Ovary (tissue), 10 donors: ENCODE measurements around the gene ZNF556. TPM values are rescaled to one million over a fixed set of nuclear protein-coding genes. Genes with fewer than 3 reads are reported as not detected.
A peak's percentile ranks its signal among the peaks of the same experiment; 100 is the strongest.

Experiments used
- DNase-seq, 5 donors: peaks; one replicate each; pipeline ENCODE4 v3.0.0-alpha.2; 2019 to 2020
- H3K27ac ChIP-seq, 2 donors: fragments of 200-600 bp; one replicate each; pipeline versions ENCODE4 v1.5.1 to v1.8.0; 2019 to 2022
- H3K27me3 ChIP-seq: fragments of 200-600 bp; one replicate; pipeline ENCODE4 v1.8.0; 2022
- H3K36me3 ChIP-seq: fragments of 200-600 bp; sonication (generic); one replicate; pipeline ENCODE4 v1.5.1; 2019
- H3K4me1 ChIP-seq: one replicate; pipeline ENCODE4 v1.8.1; 2013; ENCODE audit warnings: mild to moderate bottlenecking, moderate library complexity; ENCODE audit not compliant: insufficient read depth
- H3K4me3 ChIP-seq: fragments of 200-600 bp; sonication (generic); one replicate; pipeline ENCODE4 v1.5.1; 2017
- H3K9me3 ChIP-seq, 2 donors: fragments of 200-600 bp in 1 of 2; sonication (generic) in 1 of 2; one replicate each; pipeline versions ENCODE4 v1.5.1 to v1.8.1; 2013 to 2019; ENCODE audit warnings: mild to moderate bottlenecking in 1 of 2, moderate library complexity in 1 of 2
- CTCF ChIP-seq, 3 donors: fragments of 450-650 bp in 2 of 3; fragments of 200-600 bp in 1 of 3; IDR thresholded peaks; one replicate each; pipeline versions ENCODE4 v1.5.1 to v1.8.0; 2016 to 2022; ENCODE audit warnings: antibody characterized with exemption in 3 of 3, mild to moderate bottlenecking in 1 of 3
- EP300 ChIP-seq: sonication (generic); formaldehyde crosslinking; IDR thresholded peaks from one replicate; pipeline ENCODE4 v1.6.1; 2017; ENCODE audit warnings: antibody characterized with exemption
- POLR2A ChIP-seq: fragments of 450-650 bp; IDR thresholded peaks from one replicate; pipeline ENCODE4 v1.6.1; 2017; ENCODE audit warnings: antibody characterized with exemption, mild to moderate bottlenecking, moderate library complexity
- WGBS, 3 donors: extraction: QIAGEN DNeasy Blood & Tissue Kit in 1 of 3; methylation state at CpG; one replicate each; pipeline versions ENCODE4 v1.1.5 to v1.1.7; 2013 to 2017; 5-methylcytosine and 5-hydroxymethylcytosine counted together
- intact Hi-C, 4 donors: fragments of 100-400 bp; cut with DNase I; formaldehyde crosslinking; loops; one replicate each; pipeline versions ENCODE4 v1.11.0 to v1.15.1; 2022 to 2023
- long read RNA-seq, 3 donors: library from polyadenylated mRNA in 2 of 3; unstranded in 2 of 3; transcript quantifications; one replicate each; pipeline ENCODE4 v2.0.0 and lab custom pipeline, GENCODE V29; 2021 to 2026
- polyA plus RNA-seq, 2 donors: library from polyadenylated mRNA; stranded (reverse); fragments of 200-250 nt in 1 of 2; fragments of 350-450 nt in 1 of 2; fragmentation: Illumina TruSeq in 1 of 2; extraction: RNeasy Lipid Tissue Mini Kit (QIAGEN cat#74804) in 1 of 2; gene quantifications; one replicate each; pipeline ENCODE4 v1.2.3, GENCODE V29; 2013 to 2014
- total RNA-seq, 7 donors: library from RNA; depleted of rRNA in 2 of 7; stranded (reverse); fragments of >200 nt in 2 of 7; fragmentation: NEBNext Ultra II Directional in 3 of 7; extraction: Animal tissue kit (Norgen Biotek cat#: 25700) in 3 of 7; gene quantifications; one replicate each; pipeline versions ENCODE4 v1.1.0 to v1.2.4, GENCODE V29; 2016 to 2023
- donor health status: DM: no; HTN: no; CAD: no; lungs with moderate emphysema.
- donor health status: DM: no; HTN: no; CAD: no.
- donor health status: Bipolar disorder and iron deficiency.
- donor health status: DM: yes; HTN: yes; CAD: no.
- donor health status: DM: no; HTN: no; CAD: no.
- donor health status: DM: yes; HTN: yes; CAD: no.

Gene ZNF556
- total RNA-seq, result 1 to 10 TPM; 2.8 to 9.0 (median 6.9) TPM
- polyA plus RNA-seq, result 1 to 10 TPM; 3.8 to 3.9 TPM
- long read RNA-seq, donor 1, full-length matches to known transcripts, result 49 of 57 reads
- long read RNA-seq, donor 1, partial matches to known transcripts, result 4 of 57 reads
- long read RNA-seq, donor 1, other reads (novel, unspliced or antisense), result 4 of 57 reads
- long read RNA-seq, donor 2, result 0 reads
- long read RNA-seq, donor 3, result 0 reads

- Histone ChIP-seq H3K4me1 (peaks cover 14% of the 10 kb centered on the region), H3K4me3 (peak within 1 kb of the TSS; percentile 43), H3K27me3 (no peaks in the 10 kb centered on the region), H3K27ac (peak within 1 kb of the TSS in 1 of 2 donors; percentile 51), H3K9me3 (no peaks in the 10 kb centered on the region), H3K36me3 (no peaks in the 10 kb centered on the region)
- 6 to 29% (median 8%) methylated on average over 34 to 36 of the region's 36 CpGs for WGBS, 3 donors
- TF ChIP-seq POLR2A, result no peak
- no peak for TF ChIP-seq CTCF (IDR thresholded peaks at IDR 0.05)
- TF ChIP-seq EP300, result no peak
- DNase-seq, result peak; percentile 89 to 95 (median 92)
- intact Hi-C loops, result loop anchor here in 1 of 4 donors (5.0 kb wide), 1 partner anchor 220 kb away; no protein-coding TSS in a partner anchor
Observed at GRCh38 chr19:2867025-2867991, at the start of gene ZNF556. Gene ZNF556 (plus strand): TSS chr19:2867335. CDS start chr19:2867422, 87 bp downstream.

- H3K27ac ChIP-seq, result peak within 1 kb of the TSS; percentile 52 to 55
- TF ChIP-seq CTCF (IDR thresholded peaks at IDR 0.05), result peak; percentile 93 to 99 (median 98)
- peak; percentile 20 for TF ChIP-seq POLR2A
- no peak for TF ChIP-seq EP300
- no peaks in the 10 kb centered on the region for H3K9me3 ChIP-seq
- 0 to 1% (median 1%) methylated on average over 24 to 64 of the region's 64 CpGs for WGBS, 3 donors
- H3K4me1 ChIP-seq, result peaks cover 7% of the 10 kb centered on the region
- H3K4me3 ChIP-seq, result peak within 1 kb of the TSS; percentile 82
- intact Hi-C loops, result no loop called here
- peak; percentile 97 to 99 (median 98) for DNase-seq
- no peaks in the 10 kb centered on the region for H3K36me3 ChIP-seq
- no peaks in the 10 kb centered on the region for H3K27me3 ChIP-seq
Observed at GRCh38 chr19:2819540-2820111, 47.5 kb upstream of the ZNF556 start, which contains the start of gene ZNF554. Gene ZNF554 (plus strand): TSS chr19:2819868. CDS start chr19:2820072, 204 bp downstream.

- 1 to 2% (median 1%) methylated on average over 21 to 36 of the region's 36 CpGs for WGBS, 3 donors
- DNase-seq, result peak in 1 of 5 donors; percentile 39
- no peaks in the 10 kb centered on the region for H3K36me3 ChIP-seq
- no peaks in the 10 kb centered on the region for H3K9me3 ChIP-seq
- peak overlapping the region; percentile 52 to 55 for H3K27ac ChIP-seq
- peaks cover 7% of the 10 kb centered on the region for H3K4me1 ChIP-seq
- intact Hi-C loops, result no loop called here
- no peak for TF ChIP-seq CTCF (IDR thresholded peaks at IDR 0.05)
- TF ChIP-seq POLR2A, result no peak
- TF ChIP-seq EP300, result no peak
- H3K27me3 ChIP-seq, result no peaks in the 10 kb centered on the region
- H3K4me3 ChIP-seq, result peak overlapping the region; percentile 82
Observed at GRCh38 chr19:2820112-2820702, 46.9 kb upstream of the ZNF556 start.

- Histone ChIP-seq H3K9me3 (no peaks in the 10 kb centered on the region), H3K4me3 (no peak overlapping the region), H3K27ac (no peak overlapping the region), H3K36me3 (no peaks in the 10 kb centered on the region), H3K4me1 (peaks cover 7% of the 10 kb centered on the region), H3K27me3 (no peaks in the 10 kb centered on the region)
- TF ChIP-seq EP300 (no peak), POLR2A (no peak), CTCF (IDR thresholded peaks at IDR 0.05) (no peak)
- WGBS, 3 donors, result 93 to 95% (median 95%) methylated on average over 5 of the region's 5 CpGs
- DNase-seq, result no peak
- intact Hi-C loops, result no loop called here
Observed at GRCh38 chr19:2822846-2823245, 44.3 kb upstream of the ZNF556 start.
